Measurements from ENCODE around the gene DMD.

- TF ChIP-seq CTCF (conservative IDR thresholded peaks at IDR 0.05; ENCODE audit: low read length) = no peak
- TF ChIP-seq EZH2phosphoT487 (IDR thresholded peaks at IDR 0.05; ENCODE audit: borderline replicate concordance) = no peak
Observed at GRCh38 chrX:32538554-32538953, 672.8 kb downstream of the DMD start.
